HepG2 (cell line): Measurements from ENCODE around the gene RPL11. TPM values are rescaled to one million over a fixed set of nuclear protein-coding genes. Genes with fewer than 3 reads are reported as not detected.

Experiments
- ARHGAP35 ChIP-seq: sonication (generic); formaldehyde crosslinking; IDR thresholded peaks from 2 replicates; pipeline ENCODE4 v1.9.0; 2022; ENCODE audit warnings: mild to moderate bottlenecking, inconsistent platforms, moderate library complexity, missing genetic modification reagents, borderline replicate concordance
- CREM ChIP-seq, 2 experiments: sonication (generic) in 1 of 2; formaldehyde crosslinking in 1 of 2; IDR thresholded peaks; 2 replicates each; pipeline versions ENCODE4 v1.4.0 to v1.6.1; 2016 to 2020; ENCODE audit warnings: antibody characterized with exemption in 1 of 2, mild to moderate bottlenecking in 1 of 2, missing genetic modification reagents in 1 of 2
- KLF9 ChIP-seq: IDR thresholded peaks from 2 replicates; pipeline ENCODE4 v1.6.1; 2016; ENCODE audit warnings: low read depth
- NONO ChIP-seq, 2 experiments: fragments of 450-650 bp in 1 of 2; sonication (generic) in 1 of 2; formaldehyde crosslinking in 1 of 2; IDR thresholded peaks in 1 of 2; conservative IDR thresholded peaks in 1 of 2; 2 replicates each; pipeline versions ENCODE4 v1.6.1 to v1.8.0; 2017 to 2022; ENCODE audit warnings: mild to moderate bottlenecking in 1 of 2, missing genetic modification reagents in 1 of 2, moderate library complexity in 1 of 2
- RBM39 ChIP-seq: fragments of 200-400 bp; formaldehyde crosslinking; IDR thresholded peaks from one replicate; pipeline ENCODE4 v1.6.1; 2018; ENCODE audit warnings: antibody characterized with exemption, mild to moderate bottlenecking, low read depth, low read length; ENCODE audit not compliant: poor library complexity, severe bottlenecking
- REXO4 ChIP-seq: sonication (generic); formaldehyde crosslinking; IDR thresholded peaks from 2 replicates; pipeline ENCODE4 v1.8.0; 2022; ENCODE audit warnings: missing genetic modification reagents, mild to moderate bottlenecking, borderline replicate concordance
- ZKSCAN1 ChIP-seq: fragments of 150-350 bp; IDR thresholded peaks from 2 replicates; pipeline ENCODE4 v1.6.1; 2014; ENCODE audit warnings: low read length
- ZSCAN29 ChIP-seq: sonication (generic); formaldehyde crosslinking; conservative IDR thresholded peaks from 2 replicates; pipeline ENCODE4 v1.4.0; 2020; ENCODE audit warnings: mild to moderate bottlenecking, missing genetic modification reagents
- polyA plus RNA-seq, 8 experiments: library from polyadenylated mRNA; depleted of rRNA in 3 of 8; stranded (reverse) in 7 of 8; unstranded in 1 of 8; fragments of >200 nt; fragmentation: Illumina TruSeq in 4 of 8; extraction: Trizol in 4 of 8; gene quantifications; 2 replicates each; pipeline versions ENCODE4 v1.2.1 to v1.2.3, GENCODE V29; 2011 to 2016; ENCODE audit warnings: low read depth in 4 of 8, missing spikeins in 1 of 8, mixed read lengths in 1 of 8; ENCODE audit not compliant: insufficient read depth in 1 of 8
- total RNA-seq, 5 experiments: library from RNA; depleted of rRNA; stranded (reverse); fragments of >200 nt; fragmentation: Illumina TruSeq; extraction: Trizol; gene quantifications; 2 replicates each; pipeline ENCODE4 v1.2.3, GENCODE V29; 2016; ENCODE audit warnings: low read depth in 1 of 5
- TF ChIP-seq, protein P1 (sequence below), 2 experiments: sonication (generic) in 1 of 2; formaldehyde crosslinking in 1 of 2; IDR thresholded peaks; 2 replicates each; pipeline versions ENCODE4 v1.4.0 to v1.6.1; 2018 to 2020; ENCODE audit warnings: missing genetic modification reagents in 2 of 2, borderline replicate concordance in 1 of 2, low read depth in 1 of 2, mild to moderate bottlenecking in 1 of 2, missing biosample characterization in 1 of 2
- TF ChIP-seq, protein P2 (sequence below), 2 experiments: fragments of 450-650 bp in 1 of 2; sonication (generic) in 1 of 2; formaldehyde crosslinking in 1 of 2; IDR thresholded peaks; 2 replicates each; pipeline versions ENCODE4 v1.6.1 to v1.8.0; 2016 to 2022; ENCODE audit warnings: antibody characterized with exemption in 1 of 2, mild to moderate bottlenecking in 1 of 2, missing genetic modification reagents in 1 of 2

The RPL11 gene
- total and polyA plus RNA-seq, 2 of the 13 experiments (the other 11 are each of a cell fraction or from before 2014, with no cell fraction given), result 1,682 to 2,010 TPM

DNA sequence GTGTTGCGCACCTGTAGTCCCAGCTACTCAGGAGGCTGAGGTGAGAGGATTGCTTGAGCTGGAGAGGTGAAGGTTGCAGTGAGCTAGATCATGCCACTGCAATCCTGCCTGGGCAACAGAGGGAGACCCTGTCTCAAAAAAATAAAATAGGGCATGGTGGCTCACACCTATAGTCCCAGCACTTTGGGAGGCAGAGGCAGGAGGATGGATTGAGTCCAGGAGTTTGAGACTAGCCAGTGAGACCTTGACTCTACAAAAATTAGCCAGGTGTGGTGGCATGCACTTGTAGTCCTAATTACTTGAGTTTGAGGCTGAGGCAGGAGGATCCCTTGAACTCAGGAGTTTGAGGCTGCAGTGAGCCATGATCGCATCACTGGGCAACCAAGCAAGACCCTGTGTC lies 9.7 kb downstream of the RPL11 start (continued):
- TF ChIP-seq, protein P1, sequence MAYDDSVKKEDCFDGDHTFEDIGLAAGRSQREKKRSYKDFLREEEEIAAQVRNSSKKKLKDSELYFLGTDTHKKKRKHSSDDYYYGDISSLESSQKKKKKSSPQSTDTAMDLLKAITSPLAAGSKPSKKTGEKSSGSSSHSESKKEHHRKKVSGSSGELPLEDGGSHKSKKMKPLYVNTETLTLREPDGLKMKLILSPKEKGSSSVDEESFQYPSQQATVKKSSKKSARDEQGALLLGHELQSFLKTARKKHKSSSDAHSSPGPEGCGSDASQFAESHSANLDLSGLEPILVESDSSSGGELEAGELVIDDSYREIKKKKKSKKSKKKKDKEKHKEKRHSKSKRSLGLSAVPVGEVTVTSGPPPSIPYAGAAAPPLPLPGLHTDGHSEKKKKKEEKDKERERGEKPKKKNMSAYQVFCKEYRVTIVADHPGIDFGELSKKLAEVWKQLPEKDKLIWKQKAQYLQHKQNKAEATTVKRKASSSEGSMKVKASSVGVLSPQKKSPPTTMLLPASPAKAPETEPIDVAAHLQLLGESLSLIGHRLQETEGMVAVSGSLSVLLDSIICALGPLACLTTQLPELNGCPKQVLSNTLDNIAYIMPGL (CRISPR knock-in tag; IDR thresholded peaks at IDR 0.05; ENCODE audit: borderline replicate concordance in 1 of 2, low read depth in 1 of 2), result no peak
- TF ChIP-seq NONO (IDR thresholded peaks at IDR 0.05) (no peak), NONO (CRISPR knock-in tag; conservative IDR thresholded peaks at IDR 0.05) (no peak), KLF9 (no peak), ARHGAP35 (CRISPR knock-in tag) (no peak), ZKSCAN1 (no peak), ZSCAN29 (no peak), REXO4 (CRISPR knock-in tag) (no peak), RBM39 (no peak), CREM (IDR thresholded peaks at IDR 0.05) (no peak), CREM (CRISPR knock-in tag; IDR thresholded peaks at IDR 0.05) (no peak)
- TF ChIP-seq, protein P2, sequence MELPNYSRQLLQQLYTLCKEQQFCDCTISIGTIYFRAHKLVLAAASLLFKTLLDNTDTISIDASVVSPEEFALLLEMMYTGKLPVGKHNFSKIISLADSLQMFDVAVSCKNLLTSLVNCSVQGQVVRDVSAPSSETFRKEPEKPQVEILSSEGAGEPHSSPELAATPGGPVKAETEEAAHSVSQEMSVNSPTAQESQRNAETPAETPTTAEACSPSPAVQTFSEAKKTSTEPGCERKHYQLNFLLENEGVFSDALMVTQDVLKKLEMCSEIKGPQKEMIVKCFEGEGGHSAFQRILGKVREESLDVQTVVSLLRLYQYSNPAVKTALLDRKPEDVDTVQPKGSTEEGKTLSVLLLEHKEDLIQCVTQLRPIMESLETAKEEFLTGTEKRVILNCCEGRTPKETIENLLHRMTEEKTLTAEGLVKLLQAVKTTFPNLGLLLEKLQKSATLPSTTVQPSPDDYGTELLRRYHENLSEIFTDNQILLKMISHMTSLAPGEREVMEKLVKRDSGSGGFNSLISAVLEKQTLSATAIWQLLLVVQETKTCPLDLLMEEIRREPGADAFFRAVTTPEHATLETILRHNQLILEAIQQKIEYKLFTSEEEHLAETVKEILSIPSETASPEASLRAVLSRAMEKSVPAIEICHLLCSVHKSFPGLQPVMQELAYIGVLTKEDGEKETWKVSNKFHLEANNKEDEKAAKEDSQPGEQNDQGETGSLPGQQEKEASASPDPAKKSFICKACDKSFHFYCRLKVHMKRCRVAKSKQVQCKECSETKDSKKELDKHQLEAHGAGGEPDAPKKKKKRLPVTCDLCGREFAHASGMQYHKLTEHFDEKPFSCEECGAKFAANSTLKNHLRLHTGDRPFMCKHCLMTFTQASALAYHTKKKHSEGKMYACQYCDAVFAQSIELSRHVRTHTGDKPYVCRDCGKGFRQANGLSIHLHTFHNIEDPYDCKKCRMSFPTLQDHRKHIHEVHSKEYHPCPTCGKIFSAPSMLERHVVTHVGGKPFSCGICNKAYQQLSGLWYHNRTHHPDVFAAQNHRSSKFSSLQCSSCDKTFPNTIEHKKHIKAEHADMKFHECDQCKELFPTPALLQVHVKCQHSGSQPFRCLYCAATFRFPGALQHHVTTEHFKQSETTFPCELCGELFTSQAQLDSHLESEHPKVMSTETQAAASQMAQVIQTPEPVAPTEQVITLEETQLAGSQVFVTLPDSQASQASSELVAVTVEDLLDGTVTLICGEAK (IDR thresholded peaks at IDR 0.05), result no peak
- TF ChIP-seq, protein P2 (CRISPR knock-in tag; IDR thresholded peaks at IDR 0.05), result no peak
